Fibroblast of the aortic adventitia (primary cell): ENCODE measurements around the gene EME1. TPM values are rescaled to one million over a fixed set of nuclear protein-coding genes. Genes with fewer than 3 reads are reported as not detected.
A peak's percentile ranks its signal among the peaks of the same experiment; 100 is the strongest.

ENCODE experiments used
- DNase-seq: peaks from one replicate; pipeline ENCODE4 v3.0.0-alpha.2; 2010; ENCODE audit warnings: low read depth
- H3K4me3 ChIP-seq: 2 replicates; pipeline ENCODE4 v1.5.1; 2011; ENCODE audit warnings: low read depth, mild to moderate bottlenecking, control low read depth, low read length, moderate library complexity
- CTCF ChIP-seq: IDR thresholded peaks from 2 replicates; pipeline ENCODE4 v1.5.1; 2011; ENCODE audit warnings: mild to moderate bottlenecking, low read length, control low read depth, inconsistent platforms; ENCODE audit not compliant: insufficient read depth
- total RNA-seq: library from RNA; depleted of rRNA; stranded (reverse); fragments of >200 nt; gene quantifications from 2 replicates; pipeline ENCODE4 v1.2.3, GENCODE V29; 2012; ENCODE audit warnings: low replicate concordance

Gene EME1
- total RNA-seq, 1 donor, result 9.1 TPM

- H3K4me3 ChIP-seq, result peak overlapping the region; percentile 100
- no peak for DNase-seq
- TF ChIP-seq CTCF, result no peak
Observed at GRCh38 chr17:50372222-50372757, 739 bp upstream of the EME1 start.

GRCh38 chr17:50373705-50374104, 676 bp downstream of the EME1 start:
- H3K4me3 ChIP-seq, result peak overlapping the region; percentile 100
- DNase-seq, result no peak
- TF ChIP-seq CTCF, result no peak

- H3K4me3 ChIP-seq, result no peak overlapping the region
- no peak for TF ChIP-seq CTCF
- DNase-seq, result no peak
Observed at GRCh38 chr17:50375858-50376538, 3.0 kb downstream of the EME1 start.

- no peak for DNase-seq
- no peak for TF ChIP-seq CTCF
Observed at GRCh38 chr17:50379351-50380132, 6.5 kb downstream of the EME1 start.

GRCh38 chr17:50380369-50381259, 7.6 kb downstream of the EME1 start:
- no peak for DNase-seq
- peak; percentile 14 for TF ChIP-seq CTCF
- H3K4me3 ChIP-seq, result no peak overlapping the region

More at GRCh38 chr17:50379351-50380132, 6.5 kb downstream of the EME1 start:
- no peak overlapping the region for H3K4me3 ChIP-seq

GRCh38 chr17:50381260-50381815, 8.3 kb downstream of the EME1 start:
- TF ChIP-seq CTCF, result no peak
- no peak overlapping the region for H3K4me3 ChIP-seq
- no peak for DNase-seq
